T-helper 17 cell (primary cell): Measurements from ENCODE around the gene DCTN4. TPM values are rescaled to one million over a fixed set of nuclear protein-coding genes. Genes with fewer than 3 reads are reported as not detected.

Experiments
- ATAC-seq: fragments of 150-1000 bp; cut with Tn5 transposase; 2 replicates; pipeline ENCODE4 v1.10.0; 2021; ENCODE audit warnings: mild to moderate bottlenecking, moderate library complexity
- DNase-seq, 3 donors: peaks; one replicate each; pipeline versions ENCODE4 v3.0.0 to v3.0.0-alpha.2; 2020 to 2021
- H3K9me3 ChIP-seq: one replicate; pipeline ENCODE4 v1.7.0; 2013; ENCODE audit warnings: low read length, mild to moderate bottlenecking; ENCODE audit not compliant: control insufficient read depth, poor library complexity, severe bottlenecking
- H3K27ac Mint-ChIP-seq: one replicate; pipeline ENCODE4 v1.8.0; 2022; ENCODE audit warnings: mild to moderate bottlenecking, moderate library complexity, mixed read lengths
- H3K27me3 Mint-ChIP-seq: one replicate; pipeline ENCODE4 v1.8.0; 2022; ENCODE audit warnings: mixed read lengths
- H3K36me3 Mint-ChIP-seq: one replicate; pipeline ENCODE4 v1.8.0; 2022; ENCODE audit warnings: low read depth, mixed read lengths
- H3K4me1 Mint-ChIP-seq: one replicate; pipeline ENCODE4 v1.8.0; 2022; ENCODE audit warnings: mild to moderate bottlenecking, mixed read lengths
- H3K4me3 Mint-ChIP-seq: one replicate; pipeline ENCODE4 v1.8.0; 2022; ENCODE audit warnings: mild to moderate bottlenecking, moderate library complexity, mixed read lengths
- total RNA-seq, 4 donors: library from RNA in 2 of 4; stranded (reverse) in 2 of 4; gene quantifications; one replicate each; pipeline ENCODE4 v1.2.3 and lab custom pipeline; 2022 to 2026

Gene DCTN4
- total RNA-seq, 2 donors from 2014 or later = 73.5 to 88.0 TPM

DNA sequence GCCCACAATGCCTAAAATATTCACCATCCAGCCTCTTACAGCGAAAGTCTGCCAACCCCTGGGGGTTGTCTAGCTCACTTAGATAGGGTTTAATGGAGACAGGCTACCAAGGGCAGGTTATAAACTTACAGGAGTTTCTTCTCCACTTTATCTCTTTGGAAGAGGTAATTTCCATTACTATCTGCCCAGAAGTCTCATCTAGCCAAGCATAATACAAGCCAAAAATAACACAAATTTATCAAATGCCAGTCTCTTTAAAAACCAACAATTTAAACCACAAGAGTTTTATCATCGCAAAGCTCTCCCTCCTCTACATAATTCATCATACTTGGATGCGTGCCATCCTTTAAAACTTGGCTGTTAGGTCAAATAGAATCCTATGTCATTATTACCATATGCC lies 64.2 kb downstream of the DCTN4 start:
- no peaks in the 10 kb centered on the region for H3K9me3 ChIP-seq
- Mint-ChIP-seq H3K27ac (no peak overlapping the region), H3K27me3 (no peaks in the 10 kb centered on the region), H3K36me3 (peaks cover 15% of the 10 kb centered on the region), H3K4me3 (no peak overlapping the region), H3K4me1 (peaks cover 6% of the 10 kb centered on the region)
- ATAC-seq = no peak
- DNase-seq = no peak

DNA sequence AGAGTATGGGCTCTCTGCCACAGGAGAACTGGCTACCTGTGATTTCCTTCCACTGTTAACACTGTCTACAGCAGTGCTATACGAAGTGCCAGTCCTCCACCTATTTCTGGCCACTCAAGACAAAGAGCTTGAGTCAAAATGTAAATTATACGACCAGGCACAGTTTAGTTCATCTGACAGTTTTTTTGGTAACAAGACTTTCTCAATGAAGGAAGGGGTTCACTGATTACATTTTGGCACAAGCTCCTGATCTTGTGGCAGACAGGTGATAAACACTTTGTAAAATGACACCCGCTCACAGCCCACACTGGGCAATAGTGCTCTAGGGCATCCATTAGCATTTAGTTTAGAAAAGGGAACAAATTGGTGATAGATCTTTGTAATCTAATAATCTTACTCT lies 66.5 kb downstream of the DCTN4 start:
- H3K27me3 Mint-ChIP-seq = no peaks in the 10 kb centered on the region
- ATAC-seq (no peak), DNase-seq (no peak)
- H3K4me1 Mint-ChIP-seq = peaks cover 6% of the 10 kb centered on the region
- no peaks in the 10 kb centered on the region for H3K9me3 ChIP-seq
- no peak overlapping the region for H3K4me3 Mint-ChIP-seq
- peaks cover 19% of the 10 kb centered on the region for H3K36me3 Mint-ChIP-seq
- H3K27ac Mint-ChIP-seq = no peak overlapping the region

DNA sequence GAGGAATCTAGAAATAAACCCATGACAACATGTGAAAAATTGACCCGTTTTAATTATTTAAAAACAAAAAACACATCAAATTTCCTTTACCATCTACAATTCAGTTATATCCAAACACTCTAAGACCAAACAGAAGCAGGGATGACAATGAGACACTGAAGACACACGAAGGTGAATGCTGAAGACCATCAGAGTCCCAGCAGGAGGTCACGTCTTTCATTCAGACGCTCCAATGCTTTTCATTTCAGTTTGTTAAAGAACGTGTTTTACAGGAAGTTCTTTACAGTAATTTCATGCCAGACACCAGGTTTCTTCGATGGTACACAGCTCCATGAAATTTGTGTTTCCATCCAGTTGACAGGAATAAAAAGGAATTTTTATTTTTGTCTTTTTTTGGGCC lies 68.1 kb downstream of the DCTN4 start:
- no peaks in the 10 kb centered on the region for H3K9me3 ChIP-seq
- Mint-ChIP-seq H3K36me3 (peaks cover 19% of the 10 kb centered on the region), H3K27me3 (no peaks in the 10 kb centered on the region), H3K4me3 (no peak overlapping the region), H3K4me1 (peaks cover 6% of the 10 kb centered on the region), H3K27ac (no peak overlapping the region)
- DNase-seq (no peak), ATAC-seq (no peak)

DNA sequence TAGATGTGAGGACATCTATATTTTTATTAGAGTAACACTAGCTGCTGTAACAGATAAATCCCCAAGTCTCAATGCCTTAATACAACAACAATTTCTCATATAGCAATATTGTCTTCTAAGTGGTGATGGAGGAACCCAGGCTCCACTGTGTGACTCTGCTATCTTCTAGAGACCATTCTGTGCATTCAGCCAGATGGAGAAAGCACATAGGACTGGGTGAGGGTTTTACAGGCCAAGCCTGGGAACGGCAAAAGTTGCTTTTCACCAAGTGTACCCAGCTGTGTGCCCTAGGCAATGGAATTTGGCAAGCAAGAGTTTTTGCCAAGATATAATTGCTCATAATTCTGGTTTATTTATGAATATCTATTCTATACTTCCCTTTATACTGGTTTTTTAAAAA lies 69.7 kb downstream of the DCTN4 start:
- Mint-ChIP-seq H3K4me1 (peaks cover 6% of the 10 kb centered on the region), H3K27ac (no peak overlapping the region), H3K27me3 (no peaks in the 10 kb centered on the region), H3K4me3 (no peak overlapping the region), H3K36me3 (peaks cover 16% of the 10 kb centered on the region)
- no peak for DNase-seq
- H3K9me3 ChIP-seq = no peaks in the 10 kb centered on the region
- ATAC-seq = no peak

DNA sequence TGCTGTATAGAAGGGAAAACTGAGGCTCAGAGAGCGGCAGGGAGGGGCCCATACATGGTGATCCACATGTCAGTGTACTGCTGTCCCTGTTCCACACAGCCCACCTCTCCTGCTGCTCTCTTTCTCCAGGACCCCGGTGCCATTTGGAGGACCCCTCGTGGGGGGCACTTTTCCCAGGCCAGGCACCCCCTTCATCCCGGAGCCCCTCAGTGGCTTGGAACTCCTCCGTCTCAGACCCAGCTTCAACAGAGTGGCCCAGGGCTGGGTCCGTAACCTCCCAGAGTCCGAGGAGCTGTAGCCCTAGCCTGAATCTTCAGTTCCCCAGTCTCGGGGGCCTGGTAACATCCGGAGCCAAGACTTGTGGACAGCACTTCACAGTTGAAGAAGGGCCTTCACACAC lies 82.2 kb downstream of the DCTN4 start:
- DNase-seq (no peak), ATAC-seq (no peak)
- no peaks in the 10 kb centered on the region for H3K9me3 ChIP-seq
- H3K36me3 Mint-ChIP-seq = peaks cover 3% of the 10 kb centered on the region
- H3K27ac Mint-ChIP-seq = no peak overlapping the region
- H3K4me3 Mint-ChIP-seq = no peak overlapping the region
- no peaks in the 10 kb centered on the region for H3K27me3 Mint-ChIP-seq
- peaks cover 5% of the 10 kb centered on the region for H3K4me1 Mint-ChIP-seq

DNA sequence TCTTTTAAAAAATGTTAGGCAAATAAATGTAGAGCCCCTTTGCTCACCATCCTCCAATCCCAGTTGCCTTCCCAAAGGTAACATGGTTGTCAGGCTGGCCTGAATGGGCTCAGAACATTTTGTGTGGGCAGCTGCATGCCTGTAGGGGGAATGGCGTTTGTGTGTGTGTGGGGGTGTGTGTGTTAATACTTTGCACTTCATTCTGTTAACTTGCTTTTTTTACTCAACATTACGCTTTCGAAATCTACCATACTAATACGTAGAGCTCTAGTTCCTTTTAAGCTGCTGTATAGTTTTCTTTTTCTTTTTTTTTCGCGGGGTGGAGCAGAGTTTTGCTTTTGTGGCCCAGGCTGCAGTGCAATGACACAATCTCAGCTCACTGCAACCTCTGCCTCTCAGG lies 83.7 kb downstream of the DCTN4 start:
- no peak for DNase-seq
- H3K9me3 ChIP-seq = no peaks in the 10 kb centered on the region
- no peaks in the 10 kb centered on the region for H3K36me3 Mint-ChIP-seq
- no peak overlapping the region for H3K27ac Mint-ChIP-seq
- no peak for ATAC-seq
- H3K4me3 Mint-ChIP-seq = no peak overlapping the region
- peaks cover 11% of the 10 kb centered on the region for H3K27me3 Mint-ChIP-seq
- H3K4me1 Mint-ChIP-seq = peaks cover 5% of the 10 kb centered on the region

DNA sequence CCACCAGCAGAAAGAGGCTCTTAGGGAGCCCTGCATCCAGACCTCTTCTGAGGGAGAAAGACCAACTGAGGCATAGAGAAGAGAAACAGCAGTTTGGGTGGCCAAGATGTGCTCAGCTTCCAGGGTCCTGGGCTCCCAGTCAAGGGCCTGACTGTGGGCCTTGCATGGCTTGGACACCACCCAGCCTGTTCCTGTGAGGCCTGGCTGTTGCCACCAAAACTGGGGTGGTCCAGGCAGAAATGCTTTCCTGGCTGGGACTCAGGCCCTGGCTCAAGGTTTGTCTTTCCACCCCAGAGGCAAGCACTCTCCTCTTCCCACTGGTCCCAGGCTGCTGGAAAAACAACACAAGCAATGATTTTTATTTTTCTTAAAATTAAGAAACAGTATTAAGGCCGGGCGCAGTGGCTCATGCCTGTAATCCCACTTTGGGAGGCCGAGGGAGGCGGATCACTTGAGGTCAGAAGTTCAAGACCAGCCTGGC lies 84.4 kb downstream of the DCTN4 start:
- ATAC-seq = no peak
- peaks cover 16% of the 10 kb centered on the region for H3K27me3 Mint-ChIP-seq
- H3K36me3 Mint-ChIP-seq = peaks cover 2% of the 10 kb centered on the region
- H3K4me3 Mint-ChIP-seq = no peak overlapping the region
- no peak overlapping the region for H3K27ac Mint-ChIP-seq
- H3K9me3 ChIP-seq = no peaks in the 10 kb centered on the region
- no peak for DNase-seq
- H3K4me1 Mint-ChIP-seq = peaks cover 5% of the 10 kb centered on the region

DNA sequence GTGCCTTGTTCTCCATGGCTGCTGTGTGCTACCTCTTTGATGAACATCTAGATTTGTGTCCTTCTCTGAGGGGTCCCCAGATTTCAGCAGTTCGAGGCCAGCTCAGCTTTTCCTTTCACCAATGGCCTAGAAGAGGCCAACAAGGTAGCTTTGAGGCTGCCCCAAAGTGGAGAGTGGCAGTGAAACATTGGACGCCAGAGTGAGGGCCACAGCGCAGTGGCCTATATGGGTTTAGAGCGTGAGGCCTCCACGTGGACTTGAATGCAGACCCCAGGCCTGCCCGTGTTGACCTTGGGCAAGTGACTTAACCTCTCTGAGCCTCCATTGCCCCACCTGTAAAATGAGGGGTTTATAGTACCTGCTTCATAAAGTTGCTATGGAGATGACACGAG lies 85.9 kb downstream of the DCTN4 start:
- no peak for ATAC-seq
- H3K4me3 Mint-ChIP-seq = no peak overlapping the region
- H3K36me3 Mint-ChIP-seq = peaks cover 2% of the 10 kb centered on the region
- no peak for DNase-seq
- H3K27ac Mint-ChIP-seq = no peak overlapping the region
- peaks cover 5% of the 10 kb centered on the region for H3K4me1 Mint-ChIP-seq
- H3K27me3 Mint-ChIP-seq = peaks cover 16% of the 10 kb centered on the region
- no peaks in the 10 kb centered on the region for H3K9me3 ChIP-seq

DNA sequence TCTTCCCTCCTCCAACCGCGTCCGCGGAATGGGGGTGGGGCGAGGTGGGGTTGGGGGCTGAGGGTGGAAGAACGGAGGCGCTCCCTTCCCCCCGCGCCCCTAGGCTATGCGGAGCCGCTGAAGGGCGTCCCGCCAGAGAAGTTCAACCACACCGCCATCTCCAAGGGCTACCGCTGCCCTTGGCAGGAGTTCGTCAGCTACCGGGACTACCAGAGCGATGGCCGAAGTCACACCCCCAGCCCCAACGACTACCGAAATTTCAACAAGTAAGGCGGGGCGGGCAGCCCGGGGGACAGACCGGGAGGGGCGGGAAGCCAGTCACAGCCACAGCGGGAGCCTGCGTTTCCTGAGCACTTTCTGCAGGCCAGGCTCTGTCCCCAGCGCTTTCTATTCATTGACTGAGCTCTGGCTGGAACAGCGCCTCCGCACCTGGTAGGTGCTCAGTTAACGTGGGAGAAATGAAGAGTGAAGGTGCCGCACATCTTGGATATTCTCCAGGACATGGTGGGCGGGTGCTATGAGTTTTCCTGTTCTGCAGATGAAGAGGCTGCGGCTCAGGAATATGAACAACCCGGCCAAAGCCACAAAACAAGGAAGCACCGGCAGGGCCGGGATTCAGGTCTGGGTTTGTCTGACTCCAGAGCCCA lies 86.5 kb downstream of the DCTN4 start:
- peaks cover 2% of the 10 kb centered on the region for H3K36me3 Mint-ChIP-seq
- no peak for DNase-seq
- peaks cover 16% of the 10 kb centered on the region for H3K27me3 Mint-ChIP-seq
- H3K4me1 Mint-ChIP-seq = peaks cover 5% of the 10 kb centered on the region
- no peak overlapping the region for H3K27ac Mint-ChIP-seq
- peak overlapping the region; percentile 84 for H3K4me3 Mint-ChIP-seq
- H3K9me3 ChIP-seq = no peaks in the 10 kb centered on the region
- peak; percentile 76 for ATAC-seq

DNA sequence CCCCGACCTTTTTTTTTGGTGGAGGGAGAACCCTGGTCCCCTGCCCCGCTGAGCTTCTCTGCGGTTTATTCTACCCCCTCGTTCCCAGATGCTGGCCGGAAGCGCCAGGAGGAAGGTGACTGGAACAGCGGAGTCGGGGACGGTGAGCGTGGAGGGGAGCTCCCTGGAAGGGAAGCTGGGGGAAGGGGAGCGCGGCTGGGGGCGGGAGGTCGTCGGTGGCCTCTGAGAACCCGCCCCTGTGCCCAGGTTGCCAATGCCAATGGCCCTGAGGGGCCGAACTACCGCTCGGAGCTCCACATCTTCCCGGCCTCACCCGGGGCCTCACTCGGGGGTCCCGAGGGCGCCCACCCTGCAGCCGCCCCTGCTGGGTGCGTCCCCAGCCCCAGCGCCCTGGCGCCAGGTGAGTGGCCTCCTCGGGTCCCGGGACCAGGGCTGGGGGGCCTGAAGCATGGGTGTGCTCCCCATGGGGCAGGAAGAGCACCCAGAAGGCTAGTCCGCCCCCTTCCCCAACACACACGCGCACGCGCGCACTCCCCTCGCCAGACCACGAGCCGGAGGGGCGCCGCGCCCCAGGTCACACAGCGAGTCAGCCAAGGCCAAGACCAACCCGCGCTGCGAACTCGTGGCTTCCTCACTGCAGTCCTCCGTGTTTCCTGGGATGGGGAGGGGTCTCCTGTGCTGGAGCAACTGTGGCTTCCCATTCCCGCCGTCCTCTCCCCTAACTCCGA lies 87.1 kb downstream of the DCTN4 start:
- Mint-ChIP-seq H3K36me3 (peaks cover 2% of the 10 kb centered on the region), H3K27me3 (peaks cover 16% of the 10 kb centered on the region), H3K27ac (no peak overlapping the region), H3K4me1 (peaks cover 5% of the 10 kb centered on the region), H3K4me3 (peak overlapping the region; percentile 84)
- ATAC-seq = peak; percentile 50
- no peak for DNase-seq
- no peaks in the 10 kb centered on the region for H3K9me3 ChIP-seq

DNA sequence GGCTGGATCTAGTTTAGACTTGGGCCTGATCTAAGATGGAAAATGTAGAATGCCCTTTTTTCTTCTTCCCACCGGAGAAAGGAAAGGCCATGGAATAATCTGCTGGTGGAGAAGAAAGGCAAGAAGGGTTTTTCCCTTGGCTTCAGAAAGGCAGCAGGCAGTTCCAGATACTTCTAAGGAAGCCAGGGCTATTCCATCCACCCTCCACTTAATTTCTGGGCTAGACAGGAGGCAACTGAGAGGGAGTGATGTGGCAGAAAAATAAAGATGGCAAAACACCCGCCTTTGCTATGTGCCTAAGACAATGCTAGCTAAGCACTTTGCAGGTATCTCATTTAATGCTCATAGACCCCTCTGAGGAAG lies 87.9 kb downstream of the DCTN4 start:
- DNase-seq = no peak
- Mint-ChIP-seq H3K27me3 (peaks cover 16% of the 10 kb centered on the region), H3K27ac (no peak overlapping the region), H3K4me1 (peaks cover 5% of the 10 kb centered on the region), H3K36me3 (peaks cover 2% of the 10 kb centered on the region), H3K4me3 (peak overlapping the region; percentile 43)
- no peaks in the 10 kb centered on the region for H3K9me3 ChIP-seq
- ATAC-seq = no peak

DNA sequence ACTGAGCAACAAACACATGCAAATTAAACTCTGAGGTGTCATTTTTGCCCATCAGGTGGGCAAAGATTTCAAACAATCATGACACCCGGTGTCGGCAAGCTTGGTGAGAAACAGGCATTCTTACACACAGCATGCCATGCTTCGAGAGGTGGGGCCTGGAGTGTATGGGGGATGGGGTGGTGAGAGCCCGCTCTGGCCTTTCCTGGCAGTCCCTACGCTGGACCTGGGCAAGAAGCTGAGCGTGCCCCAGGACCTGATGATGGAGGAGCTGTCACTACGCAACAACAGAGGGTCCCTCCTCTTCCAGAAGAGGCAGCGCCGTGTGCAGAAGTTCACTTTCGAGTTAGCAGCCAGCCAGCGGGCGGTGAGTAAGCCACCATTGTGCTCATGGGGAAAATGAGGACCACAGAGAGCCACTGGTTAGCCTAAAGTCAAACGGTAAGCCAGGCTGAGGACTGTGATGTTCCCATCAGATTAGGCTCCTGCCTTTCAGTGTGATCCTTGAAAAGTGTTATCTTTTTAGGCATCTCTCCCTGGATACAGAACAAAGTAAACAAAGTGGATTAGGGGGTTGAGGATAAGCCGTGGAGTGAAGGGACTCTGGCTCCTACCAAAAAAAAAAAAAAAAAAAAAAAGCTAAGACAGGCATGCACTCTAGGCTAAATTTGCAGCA lies 88.4 kb downstream of the DCTN4 start:
- H3K27me3 Mint-ChIP-seq = peaks cover 16% of the 10 kb centered on the region
- DNase-seq (no peak), ATAC-seq (no peak)
- peak overlapping the region; percentile 53 for H3K4me3 Mint-ChIP-seq
- H3K36me3 Mint-ChIP-seq = peaks cover 2% of the 10 kb centered on the region
- H3K4me1 Mint-ChIP-seq = peaks cover 5% of the 10 kb centered on the region
- no peaks in the 10 kb centered on the region for H3K9me3 ChIP-seq
- H3K27ac Mint-ChIP-seq = no peak overlapping the region

DNA sequence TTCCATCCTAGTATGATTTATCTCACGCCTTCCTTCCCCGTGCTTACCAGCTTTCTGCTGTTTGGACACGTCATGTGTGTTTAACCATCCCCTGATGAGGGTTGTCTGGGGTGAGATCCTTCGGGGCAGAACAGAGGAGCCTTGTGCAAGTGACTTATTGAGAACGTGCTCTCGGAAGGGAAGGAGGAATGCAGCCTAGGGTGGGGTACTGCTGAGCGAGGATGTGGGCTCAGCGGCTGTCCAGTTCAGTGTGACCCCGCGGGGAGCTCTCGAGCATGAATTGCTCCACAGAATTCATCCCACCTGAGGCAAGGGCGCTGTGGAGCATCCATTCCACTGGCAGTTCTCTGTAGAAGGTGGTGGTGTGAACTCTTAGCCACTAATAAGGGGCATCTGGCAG lies 93.8 kb downstream of the DCTN4 start:
- H3K36me3 Mint-ChIP-seq = peaks cover 2% of the 10 kb centered on the region
- H3K27ac Mint-ChIP-seq = no peak overlapping the region
- H3K4me3 Mint-ChIP-seq = no peak overlapping the region
- no peak for DNase-seq
- no peaks in the 10 kb centered on the region for H3K4me1 Mint-ChIP-seq
- no peaks in the 10 kb centered on the region for H3K9me3 ChIP-seq
- peaks cover 30% of the 10 kb centered on the region for H3K27me3 Mint-ChIP-seq
- no peak for ATAC-seq
